H1 (cell line): ENCODE results near the gene HES4. TPM values are rescaled to one million over a fixed set of nuclear protein-coding genes. Genes with fewer than 3 reads are reported as not detected.

Experiments
- ASH2L ChIP-seq: fragments of 200-600, 300-600 bp; sonication (generic); IDR thresholded peaks from one replicate; pipeline ENCODE4 v1.7.1; 2017; ENCODE audit warnings: low read length
- CEBPB ChIP-seq: IDR thresholded peaks from 2 replicates; pipeline ENCODE4 v1.6.1; 2012; ENCODE audit warnings: low read depth, low read length
- CHD7 ChIP-seq: fragments of 300-600 bp; sonication (generic); IDR thresholded peaks from 2 replicates; pipeline ENCODE4 v1.7.1; 2012; ENCODE audit warnings: low read length, moderate library complexity, mild to moderate bottlenecking, inconsistent platforms; ENCODE audit not compliant: insufficient replicate concordance
- NRF1 ChIP-seq: IDR thresholded peaks from 2 replicates; pipeline ENCODE4 v1.6.1; 2011; ENCODE audit warnings: mild to moderate bottlenecking, low read depth, low read length, improper control_type of control experiment
- RAD21 ChIP-seq, 2 experiments: IDR thresholded peaks in 1 of 2; conservative IDR thresholded peaks in 1 of 2; 2 replicates each; pipeline ENCODE4 v1.6.1; 2011; ENCODE audit warnings: low read depth in 2 of 2, low read length in 2 of 2, improper control_type of control experiment in 1 of 2, inconsistent platforms in 1 of 2, mild to moderate bottlenecking in 1 of 2, moderate library complexity in 1 of 2
- SIX5 ChIP-seq: IDR thresholded peaks from 2 replicates; pipeline ENCODE4 v1.6.1; 2011; ENCODE audit warnings: mild to moderate bottlenecking, low read depth, low read length
- SP2 ChIP-seq: IDR thresholded peaks from 2 replicates; pipeline ENCODE4 v1.6.1; 2012; ENCODE audit warnings: mild to moderate bottlenecking, low read length, inconsistent platforms
- SP4 ChIP-seq: IDR thresholded peaks from 2 replicates; pipeline ENCODE4 v1.6.1; 2012; ENCODE audit warnings: low read length, inconsistent platforms
- SUZ12 ChIP-seq: fragments of 200-600 bp; sonication (generic); IDR thresholded peaks from 2 replicates; pipeline ENCODE4 v1.6.1; 2012; ENCODE audit warnings: mild to moderate bottlenecking, inconsistent platforms, low read length, moderate library complexity, mixed read lengths
- TAF7 ChIP-seq: optimal IDR thresholded peaks from 2 replicates; pipeline ENCODE3; 2011; ENCODE audit warnings: low read depth, mild to moderate bottlenecking, inconsistent platforms, low read length, moderate library complexity, borderline replicate concordance
- polyA plus RNA-seq, 7 experiments: library from polyadenylated mRNA; depleted of rRNA in 3 of 7; stranded (reverse) in 5 of 7; unstranded in 2 of 7; fragments of >200 nt in 5 of 7; fragments of 200-250 nt in 2 of 7; gene quantifications; 1 replicate in 5 of 7; 2 replicates in 1 of 7; 4 replicates in 1 of 7; pipeline versions ENCODE4 v1.2.1 to v1.2.3, GENCODE V29; 2011 to 2013; ENCODE audit warnings: missing spikeins in 2 of 7, mixed read lengths in 2 of 7
- total RNA-seq: library from RNA; stranded (reverse); fragmentation: NEBNext Ultra II Directional; extraction: Animal tissue kit (Norgen Biotek cat#: 25700); gene quantifications from 2 replicates; pipeline ENCODE4 v1.2.1, GENCODE V29; 2021

HES4 gene
- total and polyA plus RNA-seq, 2 of the 8 experiments (the other 6 are each of a cell fraction or from before 2014, with no cell fraction given): 2.8 to 3.5 TPM

GRCh38 chr1:958823-959730, 40.8 kb downstream of the HES4 start, which contains the start of gene NOC2L (continued):
- TF ChIP-seq CHD7 (no peak), SUZ12 (no peak), CEBPB (no peak), NRF1 (0 out of 2 replicates have a peak, but pooled peaks have one; percentile 16), TAF7 (no peak), SP2 (no peak), SIX5 (no peak), RAD21 (IDR thresholded peaks at IDR 0.05 in 1 of 2, conservative IDR thresholded peaks at IDR 0.05 in 1 of 2; ENCODE audit: low read depth in 2 of 2, low read length in 2 of 2) (no peak), ASH2L (peak; percentile 42), SP4 (no peak)
